CD4-positive, alpha-beta T cell (primary cell): Measurements from ENCODE around the gene VDAC2. TPM values are rescaled to one million over a fixed set of nuclear protein-coding genes. Genes with fewer than 3 reads are reported as not detected.

Experiments
- ATAC-seq: fragments of 200-7000 bp; cut with Tn5 transposase; one replicate; pipeline ENCODE4 v1.10.0; 2022; ENCODE audit warnings: mild to moderate bottlenecking; ENCODE audit not compliant: poor library complexity
- CTCF ChIA-PET: fragments of 350-600 bp; sonication (Branson Sonifier 250); formaldehyde crosslinking; loops from one replicate; lab custom pipeline; 2021; ENCODE audit warnings: antibody characterized with exemption, inconsistent platforms; lab: Charles Lee
- POLR2A ChIA-PET: fragments of 350-600 bp; sonication (Branson Sonifier 250); formaldehyde crosslinking; loops from one replicate; lab custom pipeline; 2021; ENCODE audit warnings: antibody characterized with exemption, inconsistent platforms; lab: Charles Lee
- DNase-seq, 14 experiments: peaks; one replicate each; pipeline ENCODE4 v3.0.0-alpha.2; 2013 to 2020; ENCODE audit warnings: mixed read lengths in 2 of 14
- H3K27ac ChIP-seq, 2 donors: one replicate each; pipeline versions ENCODE4 v1.5.1 to v1.7.0; 2013; ENCODE audit warnings: low read length in 2 of 2, low read depth in 1 of 2, mild to moderate bottlenecking in 1 of 2
- H3K27me3 ChIP-seq, 2 experiments: 1 replicate in 1 of 2; 2 replicates in 1 of 2; pipeline versions ENCODE4 v1.6.1 to v1.7.0; 2013; ENCODE audit warnings: low read length in 2 of 2, control low read depth in 1 of 2, mild to moderate bottlenecking in 1 of 2, moderate library complexity in 1 of 2; ENCODE audit not compliant: insufficient read depth in 2 of 2, control insufficient read depth in 1 of 2
- H3K36me3 ChIP-seq: one replicate; pipeline ENCODE4 v1.6.1; 2013; ENCODE audit warnings: low read length, control low read depth; ENCODE audit not compliant: insufficient read depth
- H3K4me1 ChIP-seq: one replicate; pipeline ENCODE4 v1.6.1; 2013; ENCODE audit warnings: low read length, control low read depth; ENCODE audit not compliant: insufficient read depth
- H3K4me3 ChIP-seq: one replicate; pipeline ENCODE4 v1.5.1; 2013; ENCODE audit warnings: mild to moderate bottlenecking, low read length, moderate library complexity
- H3K9me3 ChIP-seq, 2 experiments: 1 replicate in 1 of 2; 2 replicates in 1 of 2; pipeline versions ENCODE4 v1.6.1 to v1.7.0; 2013; ENCODE audit warnings: low read length in 2 of 2, mild to moderate bottlenecking in 2 of 2, control low read depth in 1 of 2, moderate library complexity in 1 of 2; ENCODE audit not compliant: control insufficient read depth in 1 of 2, insufficient read depth in 1 of 2
- H3K27ac Mint-ChIP-seq: one replicate; pipeline ENCODE4 v1.8.0; 2020; ENCODE audit warnings: mixed read lengths
- H3K27me3 Mint-ChIP-seq: one replicate; pipeline ENCODE4 v1.8.0; 2021; ENCODE audit warnings: mixed read lengths
- H3K36me3 Mint-ChIP-seq: one replicate; pipeline ENCODE4 v1.8.0; 2021; ENCODE audit warnings: low read depth, mixed read lengths
- H3K4me1 Mint-ChIP-seq: one replicate; pipeline ENCODE4 v1.8.0; 2021; ENCODE audit warnings: low read depth, mixed read lengths
- H3K4me3 Mint-ChIP-seq: one replicate; pipeline ENCODE4 v1.8.0; 2020; ENCODE audit warnings: mild to moderate bottlenecking, mixed read lengths
- H3K9me3 Mint-ChIP-seq: one replicate; pipeline ENCODE4 v1.8.0; 2020; ENCODE audit warnings: mixed read lengths
- CTCF ChIP-seq: fragments of 200-600 bp; IDR thresholded peaks from one replicate; pipeline ENCODE4 v1.8.0; 2022; ENCODE audit warnings: antibody characterized with exemption, mild to moderate bottlenecking
- intact Hi-C, 2 experiments: fragments of 100-400 bp; cut with DNase I in 1 of 2; cut with micrococcal nuclease in 1 of 2; formaldehyde crosslinking; loops; one replicate each; pipeline versions ENCODE4 v1.15.1 to v1.9.0; 2023 to 2025; cut with DNase I, micrococcal nuclease
- total RNA-seq, 174 experiments: library from RNA in 2 of 174; stranded (reverse) in 2 of 174; gene quantifications; one replicate each; pipeline ENCODE4 v1.2.3 and lab custom pipeline; 2021 to 2026

Gene VDAC2
- total RNA-seq, 2 experiments from 2014 or later, result 141 to 147 TPM

- Mint-ChIP-seq H3K36me3 (no peaks in the 10 kb centered on the region), H3K27ac (no peak overlapping the region), H3K4me1 (no peaks in the 10 kb centered on the region), H3K4me3 (no peak overlapping the region), H3K9me3 (no peaks in the 10 kb centered on the region), H3K27me3 (no peaks in the 10 kb centered on the region)
- ChIA-PET POLR2A (no interaction called here), CTCF (no interaction called here)
- H3K9me3 ChIP-seq, result no peaks in the 10 kb centered on the region
- no peak overlapping the region for H3K4me3 ChIP-seq
- intact Hi-C loops, result no loop called here
- H3K27ac ChIP-seq, result no peak overlapping the region
- H3K27me3 ChIP-seq, result no peaks in the 10 kb centered on the region
- H3K4me1 ChIP-seq, result no peaks in the 10 kb centered on the region
- no peak for TF ChIP-seq CTCF
- DNase-seq (no peak), ATAC-seq (no peak)
- H3K36me3 ChIP-seq, result no peaks in the 10 kb centered on the region
Measured at GRCh38 chr10:75243426-75243825, 32.8 kb downstream of the VDAC2 start.

- Histone ChIP-seq H3K36me3 (no peaks in the 10 kb centered on the region), H3K27me3 (no peaks in the 10 kb centered on the region), H3K4me1 (no peaks in the 10 kb centered on the region), H3K9me3 (no peaks in the 10 kb centered on the region), H3K4me3 (no peak overlapping the region), H3K27ac (no peak overlapping the region)
- TF ChIP-seq CTCF, result no peak
- CTCF ChIA-PET, result no interaction called here
- intact Hi-C loops, result no loop called here
- POLR2A ChIA-PET, result no interaction called here
- ATAC-seq (no peak), DNase-seq (no peak)
- Mint-ChIP-seq H3K27ac (no peak overlapping the region), H3K9me3 (no peaks in the 10 kb centered on the region), H3K4me1 (no peaks in the 10 kb centered on the region), H3K27me3 (no peaks in the 10 kb centered on the region), H3K36me3 (no peaks in the 10 kb centered on the region), H3K4me3 (no peak overlapping the region)
Measured at GRCh38 chr10:75244487-75245353, 34.1 kb downstream of the VDAC2 start.

- H3K4me3 Mint-ChIP-seq, result no peak overlapping the region
- no peak for ATAC-seq
- ChIA-PET POLR2A (no interaction called here), CTCF (no interaction called here)
- H3K27ac ChIP-seq, result no peak overlapping the region
- no peaks in the 10 kb centered on the region for H3K9me3 Mint-ChIP-seq
- no peaks in the 10 kb centered on the region for H3K4me1 ChIP-seq
- no peaks in the 10 kb centered on the region for H3K4me1 Mint-ChIP-seq
- no peaks in the 10 kb centered on the region for H3K27me3 ChIP-seq
- no peak overlapping the region for H3K4me3 ChIP-seq
- H3K27ac Mint-ChIP-seq, result no peak overlapping the region
- no peak for DNase-seq
- no peaks in the 10 kb centered on the region for H3K9me3 ChIP-seq
- intact Hi-C loops, result no loop called here
- no peaks in the 10 kb centered on the region for H3K36me3 Mint-ChIP-seq
- peaks cover 5% of the 10 kb centered on the region for H3K27me3 Mint-ChIP-seq
- no peak for TF ChIP-seq CTCF
- no peaks in the 10 kb centered on the region for H3K36me3 ChIP-seq
Measured at GRCh38 chr10:75245354-75246250, 35.0 kb downstream of the VDAC2 start.
